CD4-positive, alpha-beta T cell treated with Interleukin-2 at 100 ng/mL for 4 hours (primary cell): ENCODE results near the gene FAM241A.
"Not testable (repeated sequence)": the region's sequence is repeated elsewhere in the genome, so short reads cannot be mapped to it uniquely, and the experiment has no call there.

Experiments used
- DNase-seq: peaks from one replicate; pipeline ENCODE4 v3.0.0-alpha.2; 2020; ENCODE audit warnings: low spot score

FAM241A gene

DNA sequence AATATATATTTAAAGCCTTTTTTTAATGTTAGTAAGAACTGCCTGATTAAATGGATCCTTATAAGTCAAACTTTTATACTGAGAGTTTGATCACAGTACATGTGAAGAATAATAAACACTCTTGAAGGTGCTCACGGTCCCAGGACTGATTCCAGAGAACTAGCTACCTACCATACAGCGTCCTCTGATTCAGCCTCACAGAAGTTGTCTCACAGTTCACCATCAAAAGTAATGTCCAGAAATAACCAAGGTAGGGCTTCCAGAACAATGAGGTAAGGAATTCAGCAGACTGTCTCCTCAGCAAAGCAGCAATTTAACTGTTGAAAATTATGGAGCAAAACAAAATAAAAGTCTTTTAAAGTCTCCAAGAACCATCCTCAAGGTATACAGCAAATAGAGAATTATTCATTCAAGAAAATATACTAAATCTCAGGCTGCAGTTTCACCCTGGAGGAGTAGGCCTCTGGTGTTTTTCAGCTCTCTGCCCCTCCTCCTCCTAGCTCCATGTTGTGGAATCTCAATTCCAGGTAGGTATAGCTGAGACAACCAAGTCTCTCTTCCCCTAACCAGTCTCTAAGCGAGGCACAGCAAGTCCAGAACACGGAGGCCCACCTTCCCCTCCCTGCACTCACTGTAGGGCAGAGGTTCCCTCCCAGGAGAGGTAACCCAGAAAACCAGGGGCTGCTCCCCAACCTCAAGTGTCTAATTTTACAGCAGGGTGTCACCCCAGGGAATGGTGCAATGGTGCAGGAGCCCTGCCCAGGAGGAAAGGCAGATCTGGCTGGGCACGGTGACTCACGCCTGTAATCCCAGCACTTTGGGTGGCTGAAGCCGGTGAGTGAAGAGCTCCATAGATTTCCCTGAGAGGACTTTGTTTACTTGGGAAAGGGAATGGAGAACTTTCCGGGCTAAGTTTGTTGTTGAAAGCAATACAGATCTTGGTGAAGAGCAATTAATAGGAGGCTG, 28.6 kb downstream of the FAM241A start:
- no peak for DNase-seq

GRCh38 chr4:112175840-112176239, 30.6 kb downstream of the FAM241A start:
- DNase-seq: no peak

GRCh38 chr4:112176596-112176995, 31.3 kb downstream of the FAM241A start:
- no peak for DNase-seq

DNA sequence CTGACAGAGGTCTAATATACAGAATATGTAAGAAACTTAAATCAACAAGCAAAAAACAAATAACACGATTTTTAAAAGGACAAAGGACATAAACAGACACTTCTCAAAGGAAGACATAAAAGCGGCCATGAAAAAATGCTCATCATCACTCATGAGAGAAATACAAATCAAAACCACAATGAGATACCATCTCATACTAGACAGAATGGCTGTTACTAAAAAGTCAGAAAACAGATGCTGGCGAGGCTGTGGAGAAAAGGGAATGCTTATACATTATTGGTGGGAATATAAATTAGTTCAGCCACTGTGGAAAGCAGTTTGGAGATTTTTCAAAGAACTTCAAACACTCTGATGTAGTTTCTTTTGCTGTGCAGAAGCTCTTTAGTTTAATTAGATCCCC, 33.5 kb downstream of the FAM241A start:
- not testable (repeated sequence) for DNase-seq

GRCh38 chr4:112181358-112182000, 36.2 kb downstream of the FAM241A start:
- DNase-seq: no peak

GRCh38 chr4:112182604-112183003, 37.4 kb downstream of the FAM241A start:
- DNase-seq: no peak

GRCh38 chr4:112183252-112183651, 38.0 kb downstream of the FAM241A start:
- peak; percentile 25 for DNase-seq

GRCh38 chr4:112184438-112184837, 39.2 kb downstream of the FAM241A start:
- no peak for DNase-seq

GRCh38 chr4:112185334-112185733, 40.1 kb downstream of the FAM241A start:
- DNase-seq: no peak

GRCh38 chr4:112185740-112186670, 40.8 kb downstream of the FAM241A start:
- DNase-seq: no peak

GRCh38 chr4:112189754-112190153, 44.5 kb downstream of the FAM241A start:
- no peak for DNase-seq

DNA sequence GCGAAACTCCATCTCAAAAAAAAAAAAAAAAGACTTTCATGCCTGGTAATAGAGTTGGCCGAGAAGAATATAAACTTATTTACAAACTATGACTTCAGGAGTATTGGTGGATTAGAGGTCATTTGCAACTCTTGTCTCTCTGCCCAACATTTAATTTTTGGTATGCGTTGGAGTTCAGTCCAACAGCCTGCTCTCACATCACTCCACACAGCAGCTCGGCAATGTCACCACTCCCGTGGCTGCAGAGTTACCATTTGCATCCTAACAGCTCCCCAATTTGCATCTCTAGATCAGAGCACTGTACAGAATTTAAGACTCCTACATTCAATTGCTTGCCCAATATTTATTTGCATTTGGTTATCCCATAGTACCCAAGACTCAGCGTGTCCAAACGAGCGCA, 45.4 kb downstream of the FAM241A start:
- DNase-seq: no peak

GRCh38 chr4:112196461-112196860, 51.2 kb downstream of the FAM241A start:
- no peak for DNase-seq

DNA sequence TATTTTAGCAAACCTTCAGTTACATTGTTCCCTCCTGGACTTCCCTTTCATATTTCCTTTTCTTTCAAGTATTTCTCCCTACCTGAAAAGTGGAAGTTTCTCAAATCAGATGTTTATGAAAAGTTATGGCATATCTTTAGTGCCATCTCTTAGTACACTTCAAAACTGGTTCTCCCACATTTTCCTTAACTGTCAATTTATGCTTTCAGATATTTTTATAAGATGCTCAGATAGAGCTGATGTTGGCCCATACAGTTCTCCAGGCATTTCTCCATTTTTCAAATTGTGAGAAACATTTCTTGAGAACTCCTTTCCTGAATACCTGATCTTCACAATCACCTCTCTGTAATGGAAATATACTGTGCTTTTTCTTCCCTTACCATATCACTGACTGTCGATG, 53.8 kb downstream of the FAM241A start:
- no peak for DNase-seq

- no peak for DNase-seq
Measured at GRCh38 chr4:112201915-112202505, 56.8 kb downstream of the FAM241A start.

DNA sequence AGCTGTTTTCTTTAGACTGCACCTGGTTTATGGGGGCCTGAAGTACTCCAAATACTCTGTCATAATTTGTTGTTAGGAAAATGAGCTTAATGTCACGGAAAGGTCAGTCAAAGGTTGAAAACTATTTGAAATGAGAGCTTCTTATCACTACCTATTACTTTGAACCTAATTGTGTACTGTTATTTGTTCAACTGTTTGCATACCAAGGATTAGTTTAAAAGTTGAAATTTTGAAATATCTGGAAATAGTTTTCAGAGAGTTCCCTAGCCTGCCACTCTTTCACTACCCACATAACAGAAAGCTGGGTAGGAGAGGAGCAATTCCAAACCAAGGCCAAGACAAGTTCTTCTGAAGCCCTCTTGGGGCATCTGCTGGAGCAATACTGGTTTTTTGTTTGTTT, 58.3 kb downstream of the FAM241A start:
- DNase-seq: no peak

DNA sequence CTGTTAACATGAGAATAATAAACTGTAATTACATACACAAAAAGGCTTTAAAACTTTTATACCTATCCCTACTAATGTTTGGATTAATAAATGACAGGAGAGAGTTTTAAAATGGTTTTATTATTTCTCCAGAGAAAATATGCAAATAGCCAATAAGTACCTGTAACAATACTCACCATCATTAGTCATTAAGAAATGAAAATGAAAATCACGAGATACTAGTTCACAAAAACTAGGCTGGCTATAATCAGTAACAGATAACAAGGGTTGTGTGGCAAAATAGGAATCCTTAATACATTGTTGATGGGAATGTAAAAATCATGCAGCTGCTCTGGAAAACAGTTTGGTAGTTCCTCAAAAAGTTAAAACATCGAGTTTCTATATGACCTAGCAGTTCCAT, 61.2 kb downstream of the FAM241A start:
- DNase-seq: no peak

DNA sequence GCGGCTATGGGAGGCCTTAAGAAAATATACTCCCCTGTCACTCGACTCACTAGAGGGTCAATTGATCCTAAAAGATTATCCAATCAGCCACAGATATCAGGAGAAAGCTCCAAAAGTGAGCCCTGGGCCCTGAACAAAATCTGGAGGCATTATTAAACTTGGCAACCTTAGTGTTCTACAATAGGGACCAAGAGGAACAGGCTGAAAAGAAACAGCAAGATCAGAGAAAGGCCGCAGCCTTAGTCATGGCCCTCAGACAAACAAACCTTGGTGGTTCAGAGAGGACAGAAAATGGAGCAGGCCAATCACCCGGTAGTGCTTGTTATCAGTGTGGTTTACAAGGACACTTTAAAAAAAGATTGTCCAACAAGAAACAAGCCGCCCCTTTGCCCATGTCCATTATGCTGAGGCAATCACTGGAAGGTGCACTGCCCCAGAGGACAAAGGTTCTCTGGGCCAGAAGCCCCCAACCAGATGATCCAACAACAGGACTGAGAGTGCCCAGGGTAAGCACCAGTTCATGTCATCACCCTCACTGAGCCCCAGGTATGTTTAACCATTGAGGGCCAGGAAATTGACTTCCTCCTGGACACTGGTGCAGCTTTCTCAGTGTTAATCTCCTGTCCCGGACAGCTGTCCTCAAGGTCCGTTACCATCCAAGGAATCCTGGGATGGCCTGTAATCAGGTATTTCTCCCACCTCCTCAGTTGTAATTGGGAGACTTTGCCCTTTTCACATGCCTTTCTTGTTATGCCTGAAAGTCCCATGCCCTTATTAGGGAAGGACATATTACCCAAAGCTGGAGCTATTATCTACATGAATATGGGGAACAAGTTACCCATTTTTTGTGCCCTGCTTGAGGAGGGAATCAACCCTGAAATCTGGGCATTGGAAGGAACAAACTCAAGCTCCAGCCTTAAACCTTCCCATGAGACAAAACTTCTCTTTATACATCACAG, 63.2 kb downstream of the FAM241A start:
- DNase-seq: not testable (repeated sequence)

- DNase-seq: no peak
Measured at GRCh38 chr4:112210777-112211176, 65.5 kb downstream of the FAM241A start.

DNA sequence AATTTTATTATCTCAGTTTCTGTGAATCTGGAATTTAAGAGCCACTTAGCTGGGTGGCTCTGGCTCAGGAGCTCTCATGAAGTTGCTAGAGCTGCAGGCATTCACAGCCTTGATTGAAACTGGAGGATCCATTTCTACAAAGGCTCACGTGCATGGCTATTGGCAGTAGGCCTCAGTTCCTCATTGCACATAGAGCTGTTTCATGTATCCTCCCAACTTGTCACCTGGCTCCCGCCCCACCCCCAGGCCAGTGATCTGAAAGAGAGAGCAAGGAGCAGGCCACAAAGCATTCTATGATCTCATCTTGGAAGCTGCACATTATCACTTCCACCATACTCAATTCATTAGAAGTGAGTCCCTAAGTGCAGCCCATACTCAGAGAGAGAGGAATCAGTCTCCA, 67.8 kb downstream of the FAM241A start:
- DNase-seq: no peak

DNA sequence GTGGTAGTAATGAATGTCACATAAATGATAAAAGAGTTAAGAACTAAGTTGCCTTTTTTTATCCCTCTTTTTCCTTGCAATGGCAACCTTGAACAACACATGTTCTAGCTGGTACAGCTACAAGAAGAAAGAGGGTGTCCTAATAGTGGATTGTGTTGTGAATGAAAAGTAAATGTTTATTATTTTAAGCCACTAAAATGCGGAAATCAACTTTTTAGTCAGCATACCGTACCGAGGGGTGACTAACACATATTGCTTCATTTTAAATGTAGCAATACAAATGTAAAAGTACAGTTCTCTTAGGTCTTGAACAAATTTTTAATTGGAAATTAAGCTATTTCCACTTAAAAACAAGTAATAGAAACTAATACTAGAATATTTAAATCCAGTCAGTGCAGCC, 68.6 kb downstream of the FAM241A start:
- DNase-seq: no peak
